ENCODE results near the gene COPS7B.

- no peak for TF ChIP-seq EZH2 (IDR thresholded peaks at IDR 0.05; ENCODE audit: low read length, missing control alignments)
- TF ChIP-seq CTCF (conservative IDR thresholded peaks at IDR 0.05 in 1 of 2, IDR thresholded peaks at IDR 0.05 in 1 of 2; ENCODE audit: low read depth in 1 of 2, low read length in 2 of 2), result no peak
These were observed 34.6 kb downstream of the COPS7B start for GRCh38 chr2:231820786-231821303.
